Stimulated activated CD8-positive, alpha-beta memory T cell treated with anti-CD3 and anti-CD28 coated beads, Interleukin-12 subunit alpha, Interleukin-12 subunit beta, amount 100 ng/mL, for 24 hours (primary cell): ENCODE measurements around the gene PDE6C.

Experiments
- DNase-seq: peaks from one replicate; pipeline ENCODE4 v3.0.0-alpha.2; 2020; ENCODE audit errors: extremely low read depth

PDE6C gene

GRCh38 chr10:93594518-93594917, 17.8 kb upstream of the PDE6C start:
- no peak for DNase-seq

GRCh38 chr10:93595378-93596161, 16.8 kb upstream of the PDE6C start:
- no peak for DNase-seq

- no peak for DNase-seq
Observed at GRCh38 chr10:93596539-93596938, 15.8 kb upstream of the PDE6C start.

- no peak for DNase-seq
Observed at GRCh38 chr10:93597075-93597599, 15.2 kb upstream of the PDE6C start.

- DNase-seq, result no peak
Observed at GRCh38 chr10:93598157-93598556, 14.2 kb upstream of the PDE6C start.

- no peak for DNase-seq
Observed at GRCh38 chr10:93599335-93599734, 13.0 kb upstream of the PDE6C start.

- DNase-seq, result no peak
Observed at GRCh38 chr10:93599778-93600177, 12.6 kb upstream of the PDE6C start.

- no peak for DNase-seq
Observed at GRCh38 chr10:93600446-93601145, 11.7 kb upstream of the PDE6C start.

- DNase-seq, result no peak
Observed at GRCh38 chr10:93601146-93601773, 11.1 kb upstream of the PDE6C start, which contains the start of gene RBP4. Gene RBP4, minus strand, starts transcription at chr10:93601235. Its CDS starts 207 bp downstream, at chr10:93601028.

- DNase-seq, result no peak
Observed at GRCh38 chr10:93601774-93602162, 10.6 kb upstream of the PDE6C start.

GRCh38 chr10:93603023-93603422, 9.3 kb upstream of the PDE6C start:
- DNase-seq, result no peak

- no peak for DNase-seq
Observed at GRCh38 chr10:93604146-93604545, 8.2 kb upstream of the PDE6C start.

- no peak for DNase-seq
Observed at GRCh38 chr10:93608421-93608820, 3.9 kb upstream of the PDE6C start.

GRCh38 chr10:93613126-93613525, 789 bp downstream of the PDE6C start:
- no peak for DNase-seq

- DNase-seq, result no peak
Observed at GRCh38 chr10:93614101-93614825, 1.9 kb downstream of the PDE6C start.

- DNase-seq, result no peak
Observed at GRCh38 chr10:93615576-93616235, 3.4 kb downstream of the PDE6C start.

GRCh38 chr10:93620925-93621324, 8.6 kb downstream of the PDE6C start:
- no peak for DNase-seq

GRCh38 chr10:93622942-93623341, 10.6 kb downstream of the PDE6C start:
- DNase-seq, result no peak

- no peak for DNase-seq
Observed at GRCh38 chr10:93628858-93629257, 16.5 kb downstream of the PDE6C start.

GRCh38 chr10:93629647-93630305, 17.4 kb downstream of the PDE6C start:
- no peak for DNase-seq
